OCI-LY1 (cell line): Measurements from ENCODE around the gene ITGB3.

Experiments
- H2AFZ ChIP-seq: fragments of 200-600 bp; sonication (generic), shearing (Covaris generic); 2 replicates; pipeline ENCODE4 v1.6.0; 2014; ENCODE audit warnings: antibody characterized with exemption, mild to moderate bottlenecking, low read length
- H3F3A ChIP-seq: fragments of 200-600 bp; sonication (generic), shearing (Covaris generic); 2 replicates; pipeline ENCODE4 v1.6.0; 2014; ENCODE audit warnings: mild to moderate bottlenecking, antibody characterized with exemption, low read length, moderate library complexity; ENCODE audit not compliant: insufficient read depth
- H3K27ac ChIP-seq: fragments of 200-600 bp; sonication (generic); 2 replicates; pipeline ENCODE4 v1.5.1; 2014; ENCODE audit warnings: low read length, mixed run types, mild to moderate bottlenecking, low read depth; ENCODE audit not compliant: poor library complexity, severe bottlenecking
- H3K27me3 ChIP-seq: fragments of 200-600 bp; sonication (generic); 2 replicates; pipeline ENCODE4 v1.6.0; 2014; ENCODE audit warnings: antibody characterized with exemption, mild to moderate bottlenecking, low read length, moderate library complexity; ENCODE audit not compliant: insufficient read depth
- H3K36me3 ChIP-seq: fragments of 200-600 bp; sonication (generic); 2 replicates; pipeline ENCODE4 v1.6.1; 2014; ENCODE audit warnings: mild to moderate bottlenecking, antibody characterized with exemption, low read length, moderate library complexity, mixed read lengths; ENCODE audit not compliant: insufficient read depth
- H3K4me1 ChIP-seq: fragments of 200-600 bp; sonication (generic); 2 replicates; pipeline ENCODE4 v1.5.1; 2014; ENCODE audit warnings: mild to moderate bottlenecking, low read length, moderate library complexity; ENCODE audit not compliant: insufficient read depth, severe bottlenecking
- H3K4me2 ChIP-seq: fragments of 200-600 bp; sonication (generic), shearing (Covaris generic); 2 replicates; pipeline ENCODE4 v1.6.1; 2014; ENCODE audit warnings: low read length
- H3K4me3 ChIP-seq: fragments of 200-600 bp; sonication (generic); 2 replicates; pipeline ENCODE4 v1.5.1; 2014; ENCODE audit warnings: low read length, low read depth, mild to moderate bottlenecking, mixed read lengths; ENCODE audit not compliant: poor library complexity, severe bottlenecking
- H3K79me2 ChIP-seq: fragments of 200-600 bp; shearing (Covaris generic); 2 replicates; pipeline ENCODE4 v1.6.1; 2016; ENCODE audit warnings: mixed run types, low read length, mixed read lengths; ENCODE audit not compliant: insufficient read depth
- H3K9ac ChIP-seq: fragments of 200-600 bp; sonication (generic), shearing (Covaris generic); 2 replicates; pipeline ENCODE4 v1.6.1; 2014; ENCODE audit warnings: mild to moderate bottlenecking, low read length, mixed read lengths
- H3K9me2 ChIP-seq: fragments of 200-600 bp; sonication (generic), shearing (Covaris generic); 2 replicates; pipeline ENCODE4 v1.6.1; 2014; ENCODE audit warnings: low read depth, mild to moderate bottlenecking, low read length, mixed read lengths
- H3K9me3 ChIP-seq: fragments of 200-600 bp; shearing (Covaris generic); 2 replicates; pipeline ENCODE4 v1.6.1; 2014; ENCODE audit warnings: low read length, mixed read lengths
- H4K20me1 ChIP-seq: fragments of 200-600 bp; sonication (generic), shearing (Covaris generic); 2 replicates; pipeline ENCODE4 v1.6.0; 2016; ENCODE audit warnings: mild to moderate bottlenecking, low read length; ENCODE audit not compliant: insufficient read depth
- CTCF ChIP-seq: fragments of 200-600 bp; sonication (generic), shearing (Covaris generic); IDR thresholded peaks from 2 replicates; pipeline ENCODE4 v1.5.1; 2017; ENCODE audit warnings: mild to moderate bottlenecking, antibody characterized with exemption, low read length, moderate library complexity, mixed read lengths
- EZH2 ChIP-seq: fragments of 200-600 bp; sonication (generic), shearing (Covaris generic); IDR thresholded peaks from 2 replicates; pipeline ENCODE4 v1.8.0; 2017; ENCODE audit warnings: borderline replicate concordance, mixed run types, mild to moderate bottlenecking, antibody characterized with exemption, low read length, moderate library complexity, mixed read lengths

Gene ITGB3

GRCh38 chr17:47299239-47299910, 45.7 kb downstream of the ITGB3 start:
- H4K20me1 ChIP-seq = no peaks in the 10 kb centered on the region
- H3K9me3 ChIP-seq = no peaks in the 10 kb centered on the region
- H3K9ac ChIP-seq = no peak overlapping the region
- H3F3A ChIP-seq = no peaks in the 10 kb centered on the region
- no peak for TF ChIP-seq CTCF
- no peak for TF ChIP-seq EZH2
- H3K4me2 ChIP-seq = no peak overlapping the region
- H3K79me2 ChIP-seq = no peaks in the 10 kb centered on the region
- no peak overlapping the region for H3K4me3 ChIP-seq
- H3K27ac ChIP-seq = no peak overlapping the region
- H3K27me3 ChIP-seq = no peaks in the 10 kb centered on the region; the same call in 1 of the 2 replicates
- no peaks in the 10 kb centered on the region for H3K36me3 ChIP-seq
- no peaks in the 10 kb centered on the region for H3K4me1 ChIP-seq
- H3K9me2 ChIP-seq = no peaks in the 10 kb centered on the region
- no peak overlapping the region for H2AFZ ChIP-seq

GRCh38 chr17:47300718-47301117, 47.1 kb downstream of the ITGB3 start:
- Histone ChIP-seq H3K27ac (no peak overlapping the region), H3F3A (no peaks in the 10 kb centered on the region), H3K9me3 (no peaks in the 10 kb centered on the region), H3K4me3 (no peak overlapping the region), H3K4me2 (no peak overlapping the region), H3K79me2 (no peaks in the 10 kb centered on the region), H3K4me1 (no peaks in the 10 kb centered on the region), H3K36me3 (no peaks in the 10 kb centered on the region), H4K20me1 (no peaks in the 10 kb centered on the region), H2AFZ (no peak overlapping the region), H3K27me3 (no peaks in the 10 kb centered on the region; the same call in 1 of the 2 replicates), H3K9me2 (no peaks in the 10 kb centered on the region), H3K9ac (no peak overlapping the region)
- TF ChIP-seq EZH2 (no peak), CTCF (no peak)

GRCh38 chr17:47301161-47301560, 47.5 kb downstream of the ITGB3 start:
- Histone ChIP-seq H3K4me3 (no peak overlapping the region), H3K79me2 (no peaks in the 10 kb centered on the region), H2AFZ (no peak overlapping the region), H3K9ac (no peak overlapping the region), H3K9me2 (no peaks in the 10 kb centered on the region), H3K4me1 (no peaks in the 10 kb centered on the region), H3K4me2 (no peak overlapping the region), H3K9me3 (no peaks in the 10 kb centered on the region), H3F3A (no peaks in the 10 kb centered on the region), H4K20me1 (no peaks in the 10 kb centered on the region), H3K36me3 (no peaks in the 10 kb centered on the region), H3K27me3 (no peaks in the 10 kb centered on the region), H3K27ac (no peak overlapping the region)
- no peak for TF ChIP-seq CTCF
- no peak for TF ChIP-seq EZH2
